Neutrophil (primary cell): ENCODE results near the gene RHOT1.

ENCODE experiments used
- H3K27ac ChIP-seq: fragments of 200-600 bp; sonication (generic); 2 replicates; pipeline ENCODE4 v1.5.1; 2016; ENCODE audit warnings: mild to moderate bottlenecking, moderate library complexity
- H3K27me3 ChIP-seq: fragments of 200-600 bp; sonication (generic); 2 replicates; pipeline ENCODE4 v1.6.0; 2016; ENCODE audit warnings: mild to moderate bottlenecking
- H3K36me3 ChIP-seq: fragments of 200-600 bp; sonication (generic); 2 replicates; pipeline ENCODE4 v1.5.1; 2017
- H3K4me1 ChIP-seq, 2 experiments: fragments of 200-600 bp in 1 of 2; sonication (generic) in 1 of 2; 1 replicate in 1 of 2; 2 replicates in 1 of 2; pipeline versions ENCODE4 v1.5.1 to v1.6.1; 2013 to 2016; ENCODE audit warnings: low read depth in 1 of 2, low read length in 1 of 2, mild to moderate bottlenecking in 1 of 2, moderate library complexity in 1 of 2; ENCODE audit not compliant: control insufficient read depth in 1 of 2, insufficient read depth in 1 of 2
- H3K4me3 ChIP-seq, 2 experiments: fragments of 200-600 bp in 1 of 2; sonication (generic) in 1 of 2; 1 replicate in 1 of 2; 2 replicates in 1 of 2; pipeline ENCODE4 v1.5.1; 2013 to 2016; ENCODE audit warnings: low read depth in 1 of 2, low read length in 1 of 2, mild to moderate bottlenecking in 1 of 2, moderate library complexity in 1 of 2
- H3K9me3 ChIP-seq: fragments of 200-600 bp; sonication (generic); 2 replicates; pipeline ENCODE4 v1.5.1; 2016
- CTCF ChIP-seq: fragments of 200-600 bp; sonication (generic); IDR thresholded peaks from 2 replicates; pipeline ENCODE4 v1.5.1; 2016; ENCODE audit warnings: antibody characterized with exemption

RHOT1 gene

GRCh38 chr17:32148351-32148750 lies 6.0 kb downstream of the RHOT1 start:
- Histone ChIP-seq H3K4me3 (no peak overlapping the region), H3K27me3 (no peaks in the 10 kb centered on the region), H3K27ac (peak overlapping the region; percentile 12), H3K36me3 (no peaks in the 10 kb centered on the region), H3K9me3 (no peaks in the 10 kb centered on the region), H3K4me1 (peaks cover 54 to 57% of the 10 kb centered on the region in 2 experiments)
- TF ChIP-seq CTCF, result no peak

GRCh38 chr17:32150358-32150757 lies 8.1 kb downstream of the RHOT1 start:
- Histone ChIP-seq H3K36me3 (peaks cover 10% of the 10 kb centered on the region), H3K4me3 (no peak overlapping the region), H3K4me1 (peaks cover 34 to 38% of the 10 kb centered on the region in 2 experiments), H3K27me3 (no peaks in the 10 kb centered on the region), H3K27ac (peak overlapping the region; percentile 74), H3K9me3 (no peaks in the 10 kb centered on the region)
- TF ChIP-seq CTCF, result no peak

DNA sequence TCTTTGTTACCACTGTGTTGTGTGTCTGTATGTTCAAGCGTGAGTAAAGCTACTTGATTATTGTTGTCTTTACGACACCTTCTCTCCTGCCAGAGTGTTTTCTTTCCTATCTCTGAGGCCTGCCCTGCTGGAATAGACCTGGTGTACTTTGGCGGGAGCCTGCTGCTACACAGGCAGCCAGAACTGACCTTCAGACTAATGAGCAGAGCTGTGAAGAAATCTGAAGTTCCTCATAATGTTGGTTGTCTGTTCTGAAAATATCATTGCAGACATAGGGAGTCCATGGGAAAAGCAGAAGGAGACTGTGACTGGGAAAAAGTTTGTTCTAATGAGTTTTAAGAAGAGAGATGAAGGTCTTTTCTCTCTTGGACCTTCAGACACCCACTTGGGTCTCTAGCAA lies 9.8 kb downstream of the RHOT1 start:
- no peak for TF ChIP-seq CTCF
- peaks cover 19% of the 10 kb centered on the region for H3K36me3 ChIP-seq

GRCh38 chr17:32155896-32156295 lies 13.6 kb downstream of the RHOT1 start:
- peaks cover 23 to 25% of the 10 kb centered on the region in 2 experiments for H3K4me1 ChIP-seq
- no peak overlapping the region for H3K4me3 ChIP-seq
- peaks cover 54% of the 10 kb centered on the region for H3K36me3 ChIP-seq
- no peaks in the 10 kb centered on the region for H3K27me3 ChIP-seq
- H3K9me3 ChIP-seq, result no peaks in the 10 kb centered on the region
- TF ChIP-seq CTCF, result no peak
- no peak overlapping the region for H3K27ac ChIP-seq

More for the DNA sequence above, 9.8 kb downstream of the RHOT1 start:
- peak overlapping the region; percentile 74 for H3K27ac ChIP-seq
- H3K9me3 ChIP-seq, result no peaks in the 10 kb centered on the region
- H3K4me3 ChIP-seq, result no peak overlapping the region
- no peaks in the 10 kb centered on the region for H3K27me3 ChIP-seq
- peaks cover 28 to 31% of the 10 kb centered on the region in 2 experiments for H3K4me1 ChIP-seq

GRCh38 chr17:32156656-32157055 lies 14.4 kb downstream of the RHOT1 start:
- TF ChIP-seq CTCF, result no peak
- Histone ChIP-seq H3K4me3 (no peak overlapping the region), H3K36me3 (peaks cover 62% of the 10 kb centered on the region), H3K9me3 (no peaks in the 10 kb centered on the region), H3K27me3 (no peaks in the 10 kb centered on the region), H3K4me1 (peaks cover 16 to 17% of the 10 kb centered on the region in 2 experiments), H3K27ac (no peak overlapping the region)

DNA sequence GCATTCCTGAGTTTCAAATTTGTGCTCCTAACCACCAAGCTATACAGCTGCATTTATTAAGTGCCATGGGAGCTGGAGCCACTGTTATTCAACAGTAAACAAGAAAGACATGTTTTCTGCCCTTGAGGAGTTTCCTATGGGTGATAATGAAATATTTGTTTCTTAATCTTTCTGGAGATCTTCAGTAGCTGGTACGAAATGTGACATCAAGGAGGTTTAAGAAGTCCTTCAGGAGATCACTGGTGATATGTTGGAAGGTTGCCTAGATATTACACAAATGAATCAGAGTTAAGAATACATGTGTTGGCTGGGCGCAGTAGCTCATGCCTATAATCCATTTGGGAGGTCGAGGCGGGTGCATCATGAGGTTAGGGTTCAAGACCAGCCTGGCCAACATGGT lies 14.9 kb downstream of the RHOT1 start:
- Histone ChIP-seq H3K27ac (no peak overlapping the region), H3K4me1 (peaks cover 11% of the 10 kb centered on the region in 2 experiments), H3K9me3 (no peaks in the 10 kb centered on the region), H3K27me3 (no peaks in the 10 kb centered on the region), H3K4me3 (no peak overlapping the region), H3K36me3 (peaks cover 65% of the 10 kb centered on the region)
- TF ChIP-seq CTCF, result no peak
